GM21390 (cell line): Measurements from ENCODE around the gene OLAH.

Experiments used
- ATAC-seq: cut with Tn5 transposase; IDR thresholded peaks from one replicate; pipeline ENCODE4 v1.9.1; 2021; ENCODE audit not compliant: unreplicated experiment

OLAH gene

DNA sequence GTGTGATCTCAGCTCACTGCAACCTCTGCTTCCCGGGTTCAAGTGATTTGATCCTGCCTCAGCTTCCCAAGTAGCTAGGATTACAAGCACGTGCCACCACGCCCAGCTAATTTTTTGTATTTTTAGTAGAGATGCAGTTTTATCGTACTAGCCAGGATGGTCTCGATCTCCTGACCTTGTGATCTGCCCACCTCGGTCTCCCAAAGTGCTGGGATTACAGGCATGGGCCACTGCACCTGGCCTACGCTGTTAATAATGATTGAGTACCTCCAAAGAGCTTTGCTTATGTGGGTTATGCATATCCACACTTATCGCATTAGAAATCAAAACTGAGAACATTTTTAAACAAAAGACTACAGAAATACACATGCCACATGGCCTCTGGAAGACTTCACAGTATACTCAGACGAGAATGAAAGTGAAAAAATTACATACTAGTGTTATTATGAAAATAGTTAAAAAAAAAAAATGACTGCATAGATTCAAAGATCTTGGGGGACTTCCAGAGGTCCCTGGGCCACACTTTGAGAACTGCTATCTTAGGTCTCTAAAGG, 78.8 kb downstream of the OLAH start:
- ATAC-seq, result peak; percentile 96
